Rectal smooth muscle tissue (tissue), 1 donor: ENCODE measurements around the gene SLC25A30.
"Not testable (repeated sequence)": the region's sequence is repeated elsewhere in the genome, so short reads cannot be mapped to it uniquely, and the experiment has no call there.

Experiments used
- H3K27ac ChIP-seq: one replicate; pipeline ENCODE4 v1.7.0; 2013; ENCODE audit warnings: low read depth, low read length, inconsistent platforms
- H3K27me3 ChIP-seq: one replicate; pipeline ENCODE4 v1.7.0; 2013; ENCODE audit warnings: low read length; ENCODE audit not compliant: control insufficient read depth, insufficient read depth
- H3K36me3 ChIP-seq: one replicate; pipeline ENCODE4 v1.7.0; 2013; ENCODE audit warnings: low read length; ENCODE audit not compliant: control insufficient read depth, insufficient read depth
- H3K4me1 ChIP-seq: one replicate; pipeline ENCODE4 v1.7.0; 2013; ENCODE audit warnings: low read length; ENCODE audit not compliant: control insufficient read depth, insufficient read depth
- H3K4me3 ChIP-seq: one replicate; pipeline ENCODE4 v1.7.0; 2013; ENCODE audit warnings: low read length
- H3K9ac ChIP-seq: one replicate; pipeline ENCODE4 v1.7.0; 2013; ENCODE audit warnings: low read length

Gene SLC25A30

DNA sequence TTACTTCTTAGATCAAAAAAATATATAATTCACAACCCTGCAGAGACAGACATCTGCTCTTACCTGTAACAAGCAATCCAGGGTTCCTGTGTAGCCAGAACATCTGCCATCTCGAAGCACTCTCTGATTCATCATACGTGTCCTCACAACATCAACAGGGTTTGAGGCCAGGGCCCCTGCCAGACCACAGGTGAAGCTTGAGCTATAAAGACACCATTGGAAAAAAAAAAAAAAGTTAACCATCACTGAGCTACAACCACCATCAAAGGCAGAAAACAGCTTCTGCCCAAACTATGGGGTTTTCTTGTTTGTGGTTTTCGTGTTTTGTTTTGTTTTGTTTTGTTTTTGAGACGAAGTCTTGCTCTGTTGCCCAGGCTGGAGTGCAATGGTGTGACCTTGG is 19.3 kb downstream of the SLC25A30 start:
- Histone ChIP-seq H3K27ac (no peak overlapping the region), H3K36me3 (peaks cover 10% of the 10 kb centered on the region), H3K4me3 (no peak overlapping the region), H3K4me1 (no peaks in the 10 kb centered on the region), H3K9ac (no peak overlapping the region), H3K27me3 (no peaks in the 10 kb centered on the region)

DNA sequence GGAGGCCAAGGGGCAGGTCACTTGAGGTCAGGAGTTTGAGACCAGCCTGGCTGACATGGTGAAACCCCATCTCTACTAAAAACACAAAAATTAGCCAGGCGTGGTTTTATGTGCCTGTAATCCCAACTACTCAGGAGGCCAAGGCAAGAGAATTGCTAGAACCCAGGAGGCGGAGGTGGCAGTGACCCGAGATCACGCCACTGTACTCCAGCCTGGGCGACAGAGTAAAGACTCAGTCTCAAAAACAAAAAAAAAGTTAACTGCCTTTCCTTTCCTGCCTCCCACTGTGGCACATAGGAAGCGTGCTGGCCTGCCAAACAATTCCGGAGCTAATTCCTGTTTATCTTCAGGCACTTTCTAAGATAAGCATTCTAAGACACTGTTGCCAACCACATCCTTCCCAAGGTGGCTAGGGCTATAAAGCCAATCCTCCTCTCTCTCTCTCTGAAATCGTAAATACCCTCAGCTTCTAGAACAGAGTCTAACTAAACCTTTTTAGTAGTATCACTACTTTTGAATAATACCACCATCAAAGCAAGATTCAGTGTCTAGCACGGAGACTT is 21.6 kb downstream of the SLC25A30 start:
- H3K27me3 ChIP-seq = no peaks in the 10 kb centered on the region
- no peaks in the 10 kb centered on the region for H3K4me1 ChIP-seq

DNA sequence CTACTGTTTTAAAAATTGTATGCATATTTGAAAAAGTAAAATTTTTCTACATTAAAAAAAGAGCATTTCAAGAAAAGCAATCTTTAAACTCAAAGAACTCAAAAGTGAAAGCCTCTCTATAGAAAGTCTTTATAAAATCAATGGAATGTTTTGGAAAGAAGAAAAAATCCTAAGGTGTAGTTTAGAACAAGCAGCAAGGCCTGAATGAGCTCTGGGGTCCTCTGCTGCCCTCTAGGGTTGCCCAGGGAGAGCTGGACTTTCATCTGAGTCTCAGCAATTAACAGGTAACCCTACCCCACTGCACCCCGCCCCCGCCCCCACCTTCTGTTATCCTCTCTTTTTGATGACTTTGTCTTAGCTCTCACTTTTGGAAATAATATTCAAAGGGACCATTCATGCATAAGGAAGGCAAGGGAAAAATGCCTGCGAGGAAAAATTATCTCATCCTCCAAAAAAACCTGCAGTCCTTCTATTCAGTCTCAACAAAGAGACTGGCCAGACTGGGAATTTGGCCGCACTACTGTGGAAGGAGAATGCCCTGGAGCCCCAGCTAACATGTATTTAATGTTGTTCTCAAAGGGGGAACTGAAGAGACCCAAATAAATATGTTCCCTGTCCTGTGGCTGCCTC is 24.1 kb downstream of the SLC25A30 start:
- Histone ChIP-seq H3K27ac (no peak overlapping the region), H3K4me3 (no peak overlapping the region), H3K27me3 (no peaks in the 10 kb centered on the region), H3K36me3 (peaks cover 6% of the 10 kb centered on the region), H3K4me1 (no peaks in the 10 kb centered on the region), H3K9ac (no peak overlapping the region)

More for the DNA sequence above, 21.6 kb downstream of the SLC25A30 start:
- H3K36me3 ChIP-seq = peaks cover 6% of the 10 kb centered on the region
- no peak overlapping the region for H3K27ac ChIP-seq
- no peak overlapping the region for H3K9ac ChIP-seq
- no peak overlapping the region for H3K4me3 ChIP-seq

DNA sequence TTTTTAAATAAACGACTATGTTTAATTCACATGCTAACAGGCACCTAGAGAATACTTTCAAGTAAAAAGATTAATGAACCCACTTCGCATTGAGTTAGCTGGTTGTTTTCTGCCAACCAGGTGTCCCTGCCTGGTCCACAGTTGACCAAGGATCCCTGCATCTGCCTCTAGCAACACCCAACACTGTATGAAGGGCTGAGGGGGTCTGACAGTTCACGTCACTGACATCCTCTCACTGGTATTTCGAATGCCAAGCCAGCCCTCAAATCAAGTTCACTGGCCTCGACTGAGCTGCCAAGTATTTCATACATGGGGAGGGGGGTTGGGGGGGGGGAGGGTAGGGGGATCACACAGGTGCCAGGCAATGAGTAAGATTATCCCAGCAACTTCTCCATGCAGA is 25.4 kb downstream of the SLC25A30 start:
- Histone ChIP-seq H3K36me3 (peaks cover 9% of the 10 kb centered on the region), H3K27ac (no peak overlapping the region), H3K27me3 (no peaks in the 10 kb centered on the region), H3K9ac (no peak overlapping the region), H3K4me3 (no peak overlapping the region), H3K4me1 (no peaks in the 10 kb centered on the region)

DNA sequence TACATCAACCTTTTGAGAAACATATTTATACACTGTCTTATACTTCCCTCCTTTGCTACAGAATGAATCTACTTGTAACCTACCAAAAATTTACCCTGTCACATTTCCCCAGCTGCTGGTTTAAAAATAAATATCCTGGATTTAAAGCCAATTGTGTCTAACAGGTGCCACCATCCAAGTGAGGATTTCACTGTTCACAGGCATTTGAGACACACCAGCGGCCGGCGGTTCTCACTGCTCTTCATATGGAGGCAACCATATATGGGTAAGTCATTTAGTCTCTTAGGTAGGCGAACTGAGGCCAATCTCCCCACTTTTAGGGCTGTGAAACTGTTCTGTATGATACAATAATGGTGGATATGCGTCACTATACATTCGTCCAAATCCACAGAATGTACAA is 26.2 kb downstream of the SLC25A30 start:
- H3K9ac ChIP-seq = no peak overlapping the region
- no peak overlapping the region for H3K27ac ChIP-seq

DNA sequence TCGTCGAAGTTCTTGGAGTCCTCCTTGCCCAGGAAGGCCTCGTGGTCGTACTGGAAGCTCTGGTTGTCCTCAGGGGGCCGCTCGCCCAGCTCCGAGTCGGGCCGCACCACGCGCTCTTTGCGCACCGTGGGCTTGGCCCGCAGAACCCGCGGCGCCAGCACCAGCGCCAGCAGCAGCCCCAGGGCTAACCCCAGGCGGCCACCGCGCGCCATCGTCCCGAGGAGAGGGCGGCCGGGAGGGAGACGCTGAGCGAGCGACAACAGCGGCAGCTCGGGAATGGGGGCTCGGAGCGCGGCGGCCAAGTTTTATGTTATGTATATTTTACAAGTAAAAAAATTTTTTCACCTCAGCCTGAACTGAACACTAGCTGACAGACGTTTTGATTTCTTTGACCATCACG is 27.0 kb downstream of the SLC25A30 start:
- not testable (repeated sequence) for H3K36me3 ChIP-seq, H3K4me1 ChIP-seq, H3K4me3 ChIP-seq, H3K27ac ChIP-seq, H3K9ac ChIP-seq, H3K27me3 ChIP-seq

More for the DNA sequence above, 26.2 kb downstream of the SLC25A30 start:
- Histone ChIP-seq H3K27me3 (no peaks in the 10 kb centered on the region), H3K4me1 (no peaks in the 10 kb centered on the region), H3K36me3 (peaks cover 8% of the 10 kb centered on the region), H3K4me3 (no peak overlapping the region)

DNA sequence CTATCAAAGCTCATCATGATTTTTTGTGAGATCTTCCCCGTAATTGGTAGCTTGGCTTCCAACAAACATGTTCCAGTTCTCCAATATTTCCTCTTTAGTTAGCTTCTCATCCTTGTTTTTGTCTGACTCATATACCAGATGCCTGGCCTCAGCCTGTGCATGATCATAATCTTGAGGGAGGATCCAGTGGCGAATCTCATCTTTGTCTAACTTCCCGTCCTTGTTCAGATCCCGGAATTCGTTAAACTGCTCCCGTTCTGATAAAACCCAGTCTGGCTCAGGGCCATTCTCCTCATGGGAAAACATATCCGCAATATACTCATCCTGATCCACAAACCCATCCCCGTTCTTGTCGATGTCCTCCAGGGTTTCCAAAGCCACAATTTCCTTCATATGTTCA is 27.8 kb downstream of the SLC25A30 start:
- H3K9ac ChIP-seq, H3K4me3 ChIP-seq, H3K27ac ChIP-seq, H3K27me3 ChIP-seq, H3K36me3 ChIP-seq, H3K4me1 ChIP-seq: not testable (repeated sequence)

DNA sequence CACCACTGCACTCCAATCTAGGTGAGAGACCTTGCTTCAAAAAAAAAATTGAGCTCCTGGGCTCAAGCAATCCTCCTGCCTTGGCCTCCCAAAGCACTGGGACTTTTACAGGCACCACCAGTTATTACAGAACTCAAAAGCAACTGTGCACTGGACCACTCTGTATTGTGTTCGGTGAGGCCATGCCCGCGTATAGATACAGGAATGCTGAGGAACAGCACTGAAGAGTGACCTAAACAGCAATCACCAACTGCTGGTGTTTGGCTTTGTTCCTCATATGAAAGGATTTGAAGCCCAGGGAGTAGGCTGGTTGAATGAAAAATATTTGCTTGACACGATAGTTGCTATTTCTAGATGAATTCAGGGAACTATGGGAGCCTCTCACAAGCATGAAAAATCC is 29.5 kb downstream of the SLC25A30 start:
- H3K27ac ChIP-seq = no peak overlapping the region
- peaks cover 7% of the 10 kb centered on the region for H3K36me3 ChIP-seq
- no peak overlapping the region for H3K4me3 ChIP-seq
- H3K4me1 ChIP-seq = no peaks in the 10 kb centered on the region
- no peaks in the 10 kb centered on the region for H3K27me3 ChIP-seq
- H3K9ac ChIP-seq = no peak overlapping the region

DNA sequence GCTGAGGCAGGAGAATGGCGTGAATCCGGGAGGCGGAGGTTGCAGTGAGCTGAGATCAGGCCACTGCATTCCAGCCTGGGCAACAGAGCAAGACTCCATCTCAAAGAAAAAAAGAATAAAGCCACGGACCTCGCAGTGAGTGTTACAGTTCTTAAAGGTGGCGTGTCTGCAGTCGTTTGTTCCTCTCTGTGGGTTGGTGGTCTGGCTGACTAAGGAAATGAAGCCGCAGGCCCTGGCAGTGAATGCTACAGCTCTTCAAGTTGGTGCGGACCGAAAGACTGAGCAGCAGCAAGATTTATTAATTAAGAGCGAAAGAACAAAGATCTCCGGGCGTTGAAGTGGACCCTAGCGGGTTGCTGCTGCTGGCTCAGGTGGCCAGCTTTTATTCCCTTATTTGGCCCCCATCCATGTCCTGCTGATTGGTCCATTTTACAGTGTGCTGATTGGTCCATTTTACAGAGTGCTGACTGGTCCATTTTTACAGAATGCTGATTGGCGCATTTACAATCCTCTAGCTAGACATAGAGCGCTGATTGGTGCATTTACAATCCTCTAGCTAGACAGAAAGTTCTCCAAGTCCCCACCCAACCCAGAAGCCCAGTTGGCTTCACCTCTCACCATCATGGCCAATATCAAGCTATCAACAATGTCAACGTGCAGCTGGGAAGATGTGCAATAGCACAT is 31.1 kb downstream of the SLC25A30 start:
- not testable (repeated sequence) for H3K9ac ChIP-seq, H3K4me3 ChIP-seq, H3K27ac ChIP-seq, H3K27me3 ChIP-seq, H3K36me3 ChIP-seq, H3K4me1 ChIP-seq

DNA sequence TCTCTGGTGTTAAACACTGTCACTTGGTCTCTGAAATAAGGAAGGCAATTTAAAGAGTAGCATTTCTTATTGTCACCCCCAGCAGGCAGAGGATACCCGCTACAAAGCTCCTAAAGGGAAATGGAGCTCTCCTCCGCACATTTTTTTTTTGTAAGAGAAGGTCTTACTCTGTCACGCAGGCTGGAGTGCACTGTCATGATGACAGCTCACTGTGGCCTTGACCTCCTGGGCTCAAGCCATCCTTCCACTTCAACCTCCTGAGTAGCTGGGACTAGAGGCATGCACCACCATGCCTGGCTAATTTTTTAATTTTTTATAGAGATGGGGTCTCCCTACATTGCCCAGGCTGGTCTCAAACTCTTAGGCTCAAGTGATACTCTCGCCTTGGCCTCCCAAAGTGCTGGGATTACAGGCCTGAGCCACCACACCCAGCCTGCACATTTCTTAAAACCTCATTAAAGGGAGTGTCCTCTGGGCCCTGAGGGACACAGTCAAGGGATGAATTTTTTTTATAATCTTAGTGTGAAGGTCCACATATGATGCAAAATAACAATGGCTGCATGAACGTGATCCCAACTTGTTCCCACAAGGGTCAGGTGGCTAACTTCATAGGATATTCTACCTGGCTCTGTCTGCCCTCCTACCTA is 32.1 kb downstream of the SLC25A30 start:
- H3K27ac ChIP-seq = no peak overlapping the region

DNA sequence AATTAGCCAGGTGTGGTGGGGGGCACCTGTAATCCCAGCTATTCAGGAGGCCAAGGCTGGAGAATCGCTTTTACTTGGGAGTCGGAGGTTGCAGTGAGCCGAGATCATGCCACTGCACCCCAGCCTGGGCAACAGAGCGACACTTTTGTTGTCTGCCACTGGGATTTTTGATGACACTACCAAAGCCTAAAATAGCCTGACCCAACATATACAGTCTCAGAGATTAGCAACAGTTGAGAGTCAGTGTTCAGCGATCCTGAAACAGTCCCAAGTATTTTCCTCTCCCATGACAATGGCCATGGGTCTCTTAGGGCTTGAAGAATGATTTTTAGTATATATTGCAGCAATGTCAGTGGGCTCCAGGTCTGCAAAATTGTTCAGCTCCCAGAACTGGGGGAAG is 32.9 kb downstream of the SLC25A30 start:
- Histone ChIP-seq H3K4me3 (no peak overlapping the region), H3K27me3 (no peaks in the 10 kb centered on the region), H3K4me1 (no peaks in the 10 kb centered on the region), H3K36me3 (peaks cover 7% of the 10 kb centered on the region), H3K27ac (no peak overlapping the region), H3K9ac (no peak overlapping the region)

More for the DNA sequence above, 32.1 kb downstream of the SLC25A30 start:
- Histone ChIP-seq H3K4me3 (no peak overlapping the region), H3K4me1 (no peaks in the 10 kb centered on the region), H3K27me3 (no peaks in the 10 kb centered on the region), H3K36me3 (peaks cover 7% of the 10 kb centered on the region), H3K9ac (no peak overlapping the region)

DNA sequence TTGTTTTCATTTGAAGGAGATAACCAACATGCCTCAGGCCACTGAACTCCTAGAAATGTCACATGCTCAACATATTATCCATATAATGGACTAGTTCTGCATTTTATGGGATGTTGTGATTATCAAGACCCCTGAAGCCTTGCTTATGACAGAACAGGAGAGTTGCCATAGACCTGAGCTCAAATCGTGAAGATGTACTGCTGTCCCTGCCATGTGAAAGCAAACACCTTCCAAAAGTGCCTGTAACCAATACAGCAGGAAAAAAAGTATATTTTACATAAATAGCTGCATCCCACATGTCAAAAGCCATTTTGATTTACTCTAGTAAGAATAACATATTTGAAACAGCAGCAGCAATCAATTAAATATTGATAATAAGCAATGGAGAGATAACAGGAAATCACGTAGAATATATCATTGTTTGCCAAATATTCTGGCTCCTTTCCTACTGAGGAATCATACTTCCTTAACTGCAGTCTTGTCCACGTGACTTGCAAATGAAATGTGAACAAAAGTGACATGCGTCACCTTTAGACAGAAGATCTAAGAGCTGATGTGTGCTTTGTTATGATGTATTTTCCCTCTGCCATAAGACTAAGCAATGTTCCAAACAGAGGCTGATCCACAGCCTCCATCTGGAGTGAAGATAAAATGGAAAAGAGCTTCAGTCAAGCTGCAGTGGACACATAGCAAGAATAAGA is 33.5 kb downstream of the SLC25A30 start:
- H3K9ac ChIP-seq = no peak overlapping the region
- no peak overlapping the region for H3K27ac ChIP-seq
- no peak overlapping the region for H3K4me3 ChIP-seq
- no peaks in the 10 kb centered on the region for H3K27me3 ChIP-seq
- H3K36me3 ChIP-seq = peaks cover 7% of the 10 kb centered on the region
- H3K4me1 ChIP-seq = no peaks in the 10 kb centered on the region
